Spinal cord (tissue), 10 donors: ENCODE results near the gene STX2. TPM values are rescaled to one million over a fixed set of nuclear protein-coding genes. Genes with fewer than 3 reads are reported as not detected.

Experiments used
- DNase-seq, 6 donors: peaks; one replicate each; pipeline versions ENCODE4 v3.0.0 to v3.0.0-alpha.2; 2013 to 2015; ENCODE audit warnings: low spot score in 6 of 6, low read depth in 4 of 6
- H3K27ac ChIP-seq: one replicate; pipeline ENCODE4 v1.5.1; 2013; ENCODE audit warnings: low read depth, low read length, control low read depth
- H3K27me3 ChIP-seq: one replicate; pipeline ENCODE4 v1.6.1; 2013; ENCODE audit warnings: low read length; ENCODE audit not compliant: control insufficient read depth, insufficient read depth
- H3K36me3 ChIP-seq: one replicate; pipeline ENCODE4 v1.6.1; 2013; ENCODE audit warnings: low read length; ENCODE audit not compliant: control insufficient read depth, insufficient read depth
- H3K4me1 ChIP-seq: one replicate; pipeline ENCODE4 v1.6.1; 2013; ENCODE audit warnings: low read length; ENCODE audit not compliant: control insufficient read depth, insufficient read depth
- H3K4me3 ChIP-seq: one replicate; pipeline ENCODE4 v1.5.1; 2013; ENCODE audit warnings: low read depth, low read length, control low read depth
- H3K9me3 ChIP-seq: one replicate; pipeline ENCODE4 v1.6.1; 2013; ENCODE audit warnings: low read length; ENCODE audit not compliant: control insufficient read depth, insufficient read depth
- WGBS: methylation state at CpG from one replicate; pipeline ENCODE4 v1.1.5; 2013; ENCODE audit warnings: missing lambda C conversion rate; ENCODE audit not compliant: insufficient coverage; 5-methylcytosine and 5-hydroxymethylcytosine counted together
- polyA plus RNA-seq, 2 donors: library from polyadenylated mRNA; unstranded; fragments of 120-200 nt; gene quantifications; one replicate each; pipeline ENCODE4 v1.2.1, GENCODE V29; 2013; ENCODE audit not compliant: insufficient read length in 2 of 2
- small RNA-seq: library from RNA; depleted of rRNA; stranded (forward); fragments of <200 nt; gene quantifications from one replicate; pipeline ENCODE3, GENCODE V24; 2014; ENCODE audit warnings: low replicate concordance
- total RNA-seq, 2 donors: library from RNA; depleted of rRNA in 1 of 2; stranded (reverse); fragments of 120-200 nt in 1 of 2; fragments of >200 nt in 1 of 2; gene quantifications; one replicate each; pipeline versions ENCODE4 v1.2.3 to v1.2.4, GENCODE V29; 2013 to 2014
- donor health status: healthy.

Gene STX2
- total and polyA plus RNA-seq, 4 donors = 35.5 to 41.4 (median 38.8) TPM

- no peaks in the 10 kb centered on the region for H3K36me3 ChIP-seq
- WGBS = 73% methylated on average over 9 of the region's 9 CpGs
- no peaks in the 10 kb centered on the region for H3K9me3 ChIP-seq
- peaks cover 10% of the 10 kb centered on the region for H3K4me1 ChIP-seq
- H3K27me3 ChIP-seq = no peaks in the 10 kb centered on the region
- no peak for DNase-seq
- no peak overlapping the region for H3K27ac ChIP-seq
- H3K4me3 ChIP-seq = no peak overlapping the region
Measured at GRCh38 chr12:130746546-130746945, 92.5 kb downstream of the STX2 start.

GRCh38 chr12:130745921-130746320 lies 93.1 kb downstream of the STX2 start:
- H3K27ac ChIP-seq = no peak overlapping the region
- H3K36me3 ChIP-seq = no peaks in the 10 kb centered on the region
- H3K27me3 ChIP-seq = no peaks in the 10 kb centered on the region
- no peaks in the 10 kb centered on the region for H3K9me3 ChIP-seq
- H3K4me3 ChIP-seq = no peak overlapping the region
- no peak for DNase-seq
- H3K4me1 ChIP-seq = peaks cover 10% of the 10 kb centered on the region
- 100% methylated on average over 1 of the region's 4 CpGs for WGBS

GRCh38 chr12:130744274-130744673 lies 94.8 kb downstream of the STX2 start:
- Histone ChIP-seq H3K4me1 (peaks cover 10% of the 10 kb centered on the region), H3K27ac (no peak overlapping the region), H3K36me3 (no peaks in the 10 kb centered on the region), H3K4me3 (no peak overlapping the region), H3K27me3 (no peaks in the 10 kb centered on the region), H3K9me3 (peaks cover 3% of the 10 kb centered on the region)
- DNase-seq = no peak
- WGBS = 82% methylated on average over 5 of the region's 5 CpGs

- 94% methylated on average over 2 of the region's 5 CpGs for WGBS
- Histone ChIP-seq H3K4me3 (no peak overlapping the region), H3K4me1 (peaks cover 10% of the 10 kb centered on the region), H3K27ac (no peak overlapping the region), H3K27me3 (no peaks in the 10 kb centered on the region), H3K36me3 (no peaks in the 10 kb centered on the region), H3K9me3 (peaks cover 3% of the 10 kb centered on the region)
- DNase-seq = no peak
Measured at GRCh38 chr12:130743606-130744005, 95.4 kb downstream of the STX2 start.

- no peaks in the 10 kb centered on the region for H3K27me3 ChIP-seq
- WGBS = no CpG with 5 or more reads among the region's 2 CpGs
- H3K4me3 ChIP-seq = no peak overlapping the region
- H3K27ac ChIP-seq = no peak overlapping the region
- DNase-seq = no peak
- H3K36me3 ChIP-seq = no peaks in the 10 kb centered on the region
- H3K4me1 ChIP-seq = peaks cover 10% of the 10 kb centered on the region
- H3K9me3 ChIP-seq = peaks cover 3% of the 10 kb centered on the region
Measured at GRCh38 chr12:130743176-130743575, 95.9 kb downstream of the STX2 start.

GRCh38 chr12:130742716-130743115 lies 96.3 kb downstream of the STX2 start:
- no CpG with 5 or more reads among the region's 1 CpG for WGBS
- Histone ChIP-seq H3K27me3 (no peaks in the 10 kb centered on the region), H3K36me3 (no peaks in the 10 kb centered on the region), H3K9me3 (peaks cover 3% of the 10 kb centered on the region), H3K27ac (no peak overlapping the region), H3K4me1 (peaks cover 5% of the 10 kb centered on the region), H3K4me3 (no peak overlapping the region)
- DNase-seq = no peak

GRCh38 chr12:130742112-130742511 lies 96.9 kb downstream of the STX2 start:
- H3K36me3 ChIP-seq = no peaks in the 10 kb centered on the region
- 94% methylated on average over 12 of the region's 12 CpGs for WGBS
- DNase-seq = no peak
- peaks cover 3% of the 10 kb centered on the region for H3K9me3 ChIP-seq
- H3K27me3 ChIP-seq = no peaks in the 10 kb centered on the region
- H3K4me1 ChIP-seq = peaks cover under 1% of the 10 kb centered on the region
- H3K27ac ChIP-seq = no peak overlapping the region
- H3K4me3 ChIP-seq = no peak overlapping the region

Small RNA genes within 50 kb of the gene (small RNA-seq; reads per million reads assigned to genes)
- not detected for gene RNU6-1077P

Other genes starting within 250 kb of the STX2 start
- 10 to 100 TPM; 11.4 to 18.4 TPM for gene RIMBP2, start 123.0 kb downstream of the STX2 start, total RNA-seq
- gene RIMBP2, start 123.0 kb downstream of the STX2 start, polyA plus RNA-seq = 10 to 100 TPM; 36.6 to 37.3 TPM
- gene RAN, start 32.8 kb upstream of the STX2 start, total RNA-seq = 100 to 1,000 TPM; 265 to 559 TPM
- 100 to 1,000 TPM; 477 to 499 TPM for gene RAN, start 32.8 kb upstream of the STX2 start, polyA plus RNA-seq
- gene ADGRD1, start 114.7 kb upstream of the STX2 start, total RNA-seq = 10 to 100 TPM; 13.9 to 15.4 TPM
- gene ADGRD1, start 114.7 kb upstream of the STX2 start, polyA plus RNA-seq = 10 to 100 TPM in 1 of 2 donors, 1 to 10 TPM in 1; 9.9 to 11.4 TPM